Prostate gland (tissue), 2 donors: ENCODE data around the gene BCL2L1. TPM values are rescaled to one million over a fixed set of nuclear protein-coding genes. Genes with fewer than 3 reads are reported as not detected.
A peak's percentile ranks its signal among the peaks of the same experiment; 100 is the strongest.

Experiments used
- DNase-seq: peaks from one replicate; pipeline ENCODE4 v3.0.0-alpha.2; 2019; ENCODE audit warnings: low spot score
- H3K27ac ChIP-seq, 2 donors: fragments of 200-600 bp; sonication (generic); 2 replicates each; pipeline ENCODE4 v1.5.1; 2017 to 2019
- H3K27me3 ChIP-seq: fragments of 200-600 bp; sonication (generic); replicated peaks from 2 replicates; pipeline ENCODE4 v1.5.1; 2019; ENCODE audit not compliant: insufficient read depth
- H3K36me3 ChIP-seq, 2 donors: fragments of 200-600 bp; sonication (generic); 1 replicate in 1 of 2; 2 replicates in 1 of 2; pipeline versions ENCODE4 v1.5.1 to v1.8.1; 2017 to 2019
- H3K4me1 ChIP-seq: fragments of 200-600 bp; sonication (generic); replicated peaks from 2 replicates; pipeline ENCODE4 v1.5.1; 2019
- H3K4me3 ChIP-seq, 2 donors: fragments of 200-600 bp; sonication (generic); 2 replicates each; pipeline ENCODE4 v1.5.1; 2017 to 2019
- H3K9me3 ChIP-seq: fragments of 200-600 bp; sonication (generic); 2 replicates; pipeline ENCODE4 v1.5.1; 2017
- POLR2A ChIP-seq: fragments of 450-650 bp; IDR thresholded peaks from one replicate; pipeline ENCODE4 v1.6.1; 2016; ENCODE audit warnings: antibody characterized with exemption, mild to moderate bottlenecking
- POLR2AphosphoS5 ChIP-seq: sonication (generic); formaldehyde crosslinking; IDR thresholded peaks from one replicate; pipeline ENCODE4 v1.6.1; 2017; ENCODE audit warnings: antibody characterized with exemption
- WGBS: methylation state at CpG from one replicate; pipeline ENCODE4 v1.1.5; 2018; 5-methylcytosine and 5-hydroxymethylcytosine counted together
- intact Hi-C: fragments of 100-400 bp; cut with DNase I; formaldehyde crosslinking; loops from one replicate; pipeline ENCODE4 v1.14.2; 2022
- total RNA-seq, 2 donors: library from RNA; depleted of rRNA; stranded (reverse); fragments of >200 nt; gene quantifications; one replicate each; pipeline ENCODE4 v1.1.0, GENCODE V29; 2016
- TF ChIP-seq, protein P1 (sequence below), 4 experiments: fragments of 200-600 bp in 2 of 4; fragments of 450-650 bp in 2 of 4; sonication (generic) in 2 of 4; IDR thresholded peaks; 1 replicate in 3 of 4; 2 replicates in 1 of 4; pipeline ENCODE4 v1.5.1; 2016 to 2019; ENCODE audit warnings: antibody characterized with exemption in 4 of 4, mild to moderate bottlenecking in 2 of 4, moderate library complexity in 2 of 4

BCL2L1 gene
- total RNA-seq, 2 donors from 2014 or later: 127 to 155 TPM

DNA sequence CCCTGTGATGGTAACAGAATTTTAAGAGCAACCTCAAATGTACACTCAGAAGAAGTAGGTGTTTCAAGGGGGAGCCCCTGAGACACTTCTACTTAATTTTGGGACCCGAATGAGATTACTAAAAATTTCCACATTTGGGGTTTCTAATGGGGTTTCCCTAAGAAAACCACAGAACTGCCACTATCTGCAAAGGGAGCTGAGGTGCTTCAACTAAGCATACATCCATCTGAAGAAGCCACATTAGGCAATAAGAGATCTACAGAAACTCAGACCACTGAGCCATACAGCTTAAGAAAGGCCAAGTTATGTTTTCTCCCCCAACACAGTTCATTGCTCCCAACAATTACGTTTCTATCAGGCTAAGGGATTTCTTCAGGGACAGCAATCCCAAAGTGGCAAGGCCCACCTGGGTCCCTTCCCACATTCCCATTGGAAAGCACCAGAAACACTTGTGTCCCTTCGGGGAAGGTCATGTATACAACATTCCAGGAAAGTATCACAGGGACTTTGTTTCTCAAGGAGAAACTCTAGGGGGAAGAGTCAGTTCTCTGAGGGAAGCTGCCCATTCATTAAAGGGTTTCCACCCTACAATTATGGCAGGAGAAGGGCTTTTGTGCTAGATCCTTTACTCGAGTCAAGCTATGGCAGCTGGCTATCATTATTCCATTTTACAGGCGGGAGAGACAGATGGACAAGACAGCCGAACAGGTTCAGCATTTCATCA is 5.0 kb downstream of the BCL2L1 start:
- Histone ChIP-seq H3K4me3 (peak overlapping the region in 1 of 2 donors; percentile 90), H3K27ac (peak overlapping the region; percentile 96 to 100), H3K9me3 (no peaks in the 10 kb centered on the region), H3K36me3 (no peaks in the 10 kb centered on the region), H3K27me3 (no peaks in the 10 kb centered on the region), H3K4me1 (peaks cover 16% of the 10 kb centered on the region)
- no peak for TF ChIP-seq POLR2A
- no peak for TF ChIP-seq POLR2AphosphoS5
- TF ChIP-seq, protein P1, sequence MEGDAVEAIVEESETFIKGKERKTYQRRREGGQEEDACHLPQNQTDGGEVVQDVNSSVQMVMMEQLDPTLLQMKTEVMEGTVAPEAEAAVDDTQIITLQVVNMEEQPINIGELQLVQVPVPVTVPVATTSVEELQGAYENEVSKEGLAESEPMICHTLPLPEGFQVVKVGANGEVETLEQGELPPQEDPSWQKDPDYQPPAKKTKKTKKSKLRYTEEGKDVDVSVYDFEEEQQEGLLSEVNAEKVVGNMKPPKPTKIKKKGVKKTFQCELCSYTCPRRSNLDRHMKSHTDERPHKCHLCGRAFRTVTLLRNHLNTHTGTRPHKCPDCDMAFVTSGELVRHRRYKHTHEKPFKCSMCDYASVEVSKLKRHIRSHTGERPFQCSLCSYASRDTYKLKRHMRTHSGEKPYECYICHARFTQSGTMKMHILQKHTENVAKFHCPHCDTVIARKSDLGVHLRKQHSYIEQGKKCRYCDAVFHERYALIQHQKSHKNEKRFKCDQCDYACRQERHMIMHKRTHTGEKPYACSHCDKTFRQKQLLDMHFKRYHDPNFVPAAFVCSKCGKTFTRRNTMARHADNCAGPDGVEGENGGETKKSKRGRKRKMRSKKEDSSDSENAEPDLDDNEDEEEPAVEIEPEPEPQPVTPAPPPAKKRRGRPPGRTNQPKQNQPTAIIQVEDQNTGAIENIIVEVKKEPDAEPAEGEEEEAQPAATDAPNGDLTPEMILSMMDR (IDR thresholded peaks at IDR 0.05): no peak
- WGBS: 69% methylated on average over 6 of the region's 6 CpGs
- intact Hi-C loops: no loop called here
- DNase-seq: no peak

DNA sequence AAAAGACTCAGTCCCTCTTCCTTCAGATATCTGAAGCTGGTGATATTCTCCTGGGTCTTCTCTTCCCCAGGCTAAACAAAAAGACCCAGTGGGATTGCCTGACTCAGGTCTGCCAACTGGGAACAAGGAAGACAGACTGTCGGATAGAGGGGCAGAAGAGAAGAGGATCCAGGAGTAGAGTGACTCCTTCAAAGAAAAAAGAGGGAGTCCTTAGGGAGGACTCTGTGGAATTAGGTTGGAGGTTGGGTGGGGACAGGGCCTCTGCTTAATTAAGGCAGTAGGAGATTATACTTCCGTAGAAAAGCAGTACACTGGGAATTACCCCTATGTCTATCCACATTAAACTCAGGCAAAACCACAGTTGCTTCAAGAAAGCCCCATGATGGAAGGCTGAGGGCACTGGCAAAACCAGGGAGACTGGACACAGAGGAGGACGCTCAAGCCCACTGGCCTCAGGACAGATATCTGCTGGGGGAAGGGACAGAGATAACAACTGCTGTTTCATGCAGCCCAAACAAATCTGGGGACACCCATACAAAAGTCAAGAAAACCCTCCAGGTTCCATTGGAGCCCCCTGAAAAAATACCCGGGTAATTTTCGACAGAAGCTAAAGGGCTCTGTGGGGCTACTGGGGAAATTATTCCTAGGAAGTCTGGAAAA is 5.7 kb downstream of the BCL2L1 start:
- intact Hi-C loops: no loop called here
- H3K27me3 ChIP-seq: no peaks in the 10 kb centered on the region
- TF ChIP-seq, protein P1 (IDR thresholded peaks at IDR 0.05): no peak
- TF ChIP-seq POLR2AphosphoS5 (no peak), POLR2A (no peak)
- peak overlapping the region; percentile 96 to 100 for H3K27ac ChIP-seq
- 76% methylated on average over 5 of the region's 5 CpGs for WGBS
- DNase-seq: no peak
- no peaks in the 10 kb centered on the region for H3K36me3 ChIP-seq
- peaks cover 20% of the 10 kb centered on the region for H3K4me1 ChIP-seq
- H3K9me3 ChIP-seq: no peaks in the 10 kb centered on the region
- no peak overlapping the region for H3K4me3 ChIP-seq

DNA sequence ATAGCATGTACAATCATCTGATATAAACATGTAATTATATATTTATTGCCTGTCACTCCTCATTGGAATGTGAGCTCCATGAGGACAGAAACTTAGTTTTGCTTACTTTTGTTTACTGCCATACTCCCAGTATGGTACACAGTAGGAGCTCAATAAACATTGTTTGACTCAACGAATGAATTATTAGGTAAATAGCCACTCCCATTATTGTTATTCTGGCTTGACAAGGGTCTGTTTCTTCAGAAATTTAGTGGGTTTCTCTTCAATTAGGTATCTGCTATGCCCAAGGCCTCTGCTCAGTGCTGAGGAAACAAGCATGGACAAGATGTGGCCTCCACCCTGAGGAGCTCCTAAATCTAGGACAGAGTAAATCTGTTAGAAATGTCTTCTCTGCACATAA is 6.3 kb downstream of the BCL2L1 start:
- WGBS: 33% methylated on average over 1 of the region's 1 CpG
- Histone ChIP-seq H3K9me3 (no peaks in the 10 kb centered on the region), H3K36me3 (no peaks in the 10 kb centered on the region), H3K4me3 (no peak overlapping the region), H3K27ac (peak overlapping the region; percentile 96 to 100), H3K27me3 (no peaks in the 10 kb centered on the region), H3K4me1 (peaks cover 25% of the 10 kb centered on the region)
- no peak for DNase-seq
- no peak for TF ChIP-seq POLR2AphosphoS5
- no peak for TF ChIP-seq POLR2A
- TF ChIP-seq, protein P1 (IDR thresholded peaks at IDR 0.05): no peak
- intact Hi-C loops: no loop called here

DNA sequence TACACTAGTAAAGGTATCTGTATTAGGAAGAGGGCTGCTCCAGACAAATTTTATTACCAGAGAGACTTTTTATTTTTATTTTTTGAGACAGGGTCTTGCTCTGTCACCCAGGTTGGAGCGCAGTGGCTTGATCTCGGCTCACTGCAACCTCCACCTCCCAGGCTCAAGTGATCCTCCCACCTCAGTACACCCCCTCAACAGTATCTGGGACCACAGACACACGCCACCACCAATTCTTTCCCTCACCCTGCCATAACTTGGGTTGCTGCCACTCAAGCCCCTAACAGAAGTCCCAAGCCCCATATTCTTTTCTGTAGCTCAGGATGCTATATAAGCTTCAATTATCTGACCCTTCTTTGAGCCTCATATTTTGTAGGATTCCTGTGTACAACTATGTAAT is 6.9 kb downstream of the BCL2L1 start:
- no peak for TF ChIP-seq POLR2AphosphoS5
- H3K4me3 ChIP-seq: no peak overlapping the region
- no peaks in the 10 kb centered on the region for H3K36me3 ChIP-seq
- no peaks in the 10 kb centered on the region for H3K27me3 ChIP-seq
- 57% methylated on average over 3 of the region's 3 CpGs for WGBS
- peaks cover 30% of the 10 kb centered on the region for H3K4me1 ChIP-seq
- H3K9me3 ChIP-seq: no peaks in the 10 kb centered on the region
- intact Hi-C loops: no loop called here
- no peak for DNase-seq
- peak overlapping the region; percentile 96 to 100 for H3K27ac ChIP-seq

DNA sequence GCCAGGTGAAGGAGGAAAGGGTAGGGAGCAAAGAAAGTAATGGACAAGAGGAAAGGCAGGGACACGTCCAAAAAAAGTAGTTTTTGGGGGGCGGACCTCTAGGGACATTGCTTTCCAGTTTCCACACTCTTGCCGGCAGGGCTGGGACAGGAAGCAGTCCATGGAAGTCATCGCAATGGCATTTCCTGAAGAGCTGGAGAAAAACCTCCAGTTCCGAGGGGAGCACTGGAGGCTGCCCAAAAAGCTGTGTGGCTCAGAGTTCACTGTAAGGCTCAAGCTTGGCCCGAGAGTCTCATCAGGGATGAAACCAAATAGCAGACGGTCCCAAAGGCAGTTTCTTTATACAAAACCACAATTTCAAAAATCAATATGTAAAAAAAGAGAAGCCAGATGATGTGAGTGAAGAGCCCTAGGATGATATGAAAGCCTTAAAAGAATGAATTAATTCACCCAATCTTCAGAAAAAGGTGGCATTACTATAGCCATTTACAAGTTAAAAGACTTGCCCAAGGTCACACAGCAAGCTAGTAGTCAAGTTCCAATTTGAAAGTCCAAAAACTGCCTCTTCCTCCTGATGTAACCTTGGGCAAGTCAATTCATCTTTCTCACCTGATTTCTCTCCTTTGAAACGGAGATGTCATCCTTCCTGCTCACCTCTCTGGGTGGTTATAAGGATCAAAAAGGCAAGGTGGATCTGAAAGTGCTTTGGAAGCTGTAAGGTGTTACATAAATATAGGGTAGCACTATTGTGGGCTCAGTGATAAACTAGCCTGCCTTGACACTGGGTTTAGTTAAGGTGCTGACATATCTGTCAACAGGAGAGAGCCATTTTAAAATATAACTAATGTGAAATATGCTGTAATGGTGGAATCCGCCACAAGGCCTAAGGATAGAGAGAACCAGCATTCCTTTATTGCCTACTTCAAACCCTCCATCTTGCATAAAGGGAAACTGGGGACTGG is 9.1 kb downstream of the BCL2L1 start:
- Histone ChIP-seq H3K27me3 (no peaks in the 10 kb centered on the region), H3K9me3 (no peaks in the 10 kb centered on the region), H3K27ac (peak overlapping the region; percentile 94 to 96), H3K4me1 (peaks cover 39% of the 10 kb centered on the region), H3K36me3 (no peaks in the 10 kb centered on the region), H3K4me3 (peak overlapping the region in 1 of 2 donors; percentile 0)
- TF ChIP-seq POLR2A (no peak), POLR2AphosphoS5 (no peak)
- TF ChIP-seq, protein P1 (IDR thresholded peaks at IDR 0.05): peak in 1 of 4 experiments; percentile 6
- WGBS: 36% methylated on average over 9 of the region's 9 CpGs
- intact Hi-C loops: loop anchor here (2.0 kb wide), 1 partner anchor 43 kb away; no protein-coding TSS in a partner anchor
- no peak for DNase-seq
